ENCODE results near the gene SPATA25.
"Not testable (repeated sequence)": the region's sequence is repeated elsewhere in the genome, so short reads cannot be mapped to it uniquely, and the experiment has no call there.

Gene SPATA25, protein sequence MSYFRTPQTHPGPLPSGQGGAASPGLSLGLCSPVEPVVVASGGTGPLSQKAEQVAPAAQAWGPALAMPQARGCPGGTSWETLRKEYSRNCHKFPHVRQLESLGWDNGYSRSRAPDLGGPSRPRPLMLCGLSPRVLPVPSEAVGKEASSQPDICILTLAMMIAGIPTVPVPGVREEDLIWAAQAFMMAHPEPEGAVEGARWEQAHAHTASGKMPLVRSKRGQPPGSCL

DNA sequence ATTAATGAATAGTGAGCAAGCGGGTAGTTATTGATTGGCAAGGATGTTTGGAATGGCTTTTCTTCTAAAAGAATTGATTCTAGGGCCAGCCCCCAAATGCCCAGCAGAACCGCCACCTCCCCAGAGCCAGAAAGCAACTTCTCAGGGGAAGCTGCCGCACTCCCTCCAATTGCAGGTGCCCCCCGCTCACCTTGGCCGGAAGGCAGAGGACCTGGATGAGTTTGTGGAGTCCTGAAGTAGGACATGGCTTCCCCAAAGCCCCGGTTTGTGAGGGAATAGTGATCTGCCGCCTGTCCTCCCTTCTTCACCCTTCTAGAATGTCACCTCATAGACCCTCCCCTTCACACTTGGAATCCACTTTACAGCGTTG is at the start of gene SPATA25:
TSS of gene SPATA25 (minus strand) at position 277 of the 370 bp plus-strand sequence. CDS start at position 245, 32 bp downstream.
- DNase-seq, result no peak

DNA sequence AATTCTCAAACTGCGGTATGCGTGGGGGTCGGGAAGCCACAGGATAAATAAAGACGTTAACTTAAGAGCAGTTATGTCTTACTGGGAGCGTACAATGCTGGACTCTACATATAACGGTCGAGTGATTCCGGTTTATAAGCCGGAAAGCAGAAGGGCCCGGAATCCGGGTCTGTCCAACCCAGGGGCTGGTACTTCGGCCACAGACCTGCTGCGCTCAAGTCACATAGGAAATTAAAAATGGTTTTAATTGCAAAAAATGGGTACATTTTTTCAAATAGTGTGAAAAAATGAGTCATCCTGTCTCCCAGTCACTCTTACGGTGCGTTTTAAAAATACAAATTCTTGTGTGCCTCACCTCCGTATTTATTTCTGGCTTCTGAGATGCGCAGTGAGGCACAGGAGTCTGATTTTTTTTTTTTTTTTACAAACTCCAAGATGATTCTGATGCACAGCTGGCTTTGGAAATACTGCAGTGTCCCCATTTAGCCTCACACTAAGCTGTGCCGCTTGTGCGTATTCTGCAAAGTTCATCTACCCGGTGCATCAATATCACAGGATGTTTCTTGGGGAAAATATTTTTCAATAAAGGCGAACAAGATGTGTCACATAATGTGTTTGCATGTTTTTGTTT is 48.1 kb upstream of the SPATA25 start:
- no peak for DNase-seq

DNA sequence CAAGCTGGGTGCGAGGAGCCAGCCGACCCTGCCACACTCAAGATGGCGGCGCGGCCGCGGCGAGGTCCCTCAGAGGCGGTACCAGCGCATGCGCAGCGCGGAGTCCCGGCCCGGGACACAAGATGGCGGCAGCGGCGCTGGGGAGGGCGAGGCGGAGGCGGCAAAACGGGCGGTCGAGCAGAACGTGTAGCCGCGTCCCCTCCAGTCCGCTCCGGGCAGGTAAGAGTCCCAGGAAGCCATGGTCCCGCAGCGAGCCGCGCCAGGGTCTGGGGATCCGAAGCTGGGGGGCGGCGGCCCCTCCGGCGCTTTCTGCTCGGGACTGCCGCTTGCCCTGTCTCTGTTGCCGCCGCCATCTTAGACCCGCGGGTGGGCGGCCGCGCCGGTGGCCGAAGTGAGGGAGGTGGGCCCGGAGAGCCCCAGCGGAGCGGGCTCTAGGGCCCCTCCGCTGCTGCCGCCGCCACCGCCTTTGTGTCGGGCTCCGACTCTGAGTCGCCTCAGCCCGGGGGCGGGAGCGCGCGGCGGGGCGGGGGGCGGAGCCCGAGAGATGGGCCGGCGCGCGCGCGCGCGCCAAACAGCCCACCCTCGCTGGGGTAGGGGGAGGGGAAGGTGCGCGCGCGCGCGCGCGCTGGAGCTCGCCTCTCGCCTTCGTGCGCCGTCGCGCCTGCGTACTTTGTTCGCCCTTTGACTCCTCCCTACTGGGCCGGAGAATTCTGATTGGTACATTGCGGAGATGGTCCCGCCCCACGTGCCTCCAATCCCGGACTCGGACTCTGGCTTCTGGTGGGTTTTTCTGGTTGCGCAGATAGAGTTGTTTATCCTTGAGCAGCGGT is 47.4 kb upstream of the SPATA25 start, which contains the start of gene PCIF1:
TSS of gene PCIF1 (plus strand) at position 98 of the 830 bp plus-strand sequence. CDS start 4,317 bp downstream, outside the sequence.
- DNase-seq, result peak; percentile 98

DNA sequence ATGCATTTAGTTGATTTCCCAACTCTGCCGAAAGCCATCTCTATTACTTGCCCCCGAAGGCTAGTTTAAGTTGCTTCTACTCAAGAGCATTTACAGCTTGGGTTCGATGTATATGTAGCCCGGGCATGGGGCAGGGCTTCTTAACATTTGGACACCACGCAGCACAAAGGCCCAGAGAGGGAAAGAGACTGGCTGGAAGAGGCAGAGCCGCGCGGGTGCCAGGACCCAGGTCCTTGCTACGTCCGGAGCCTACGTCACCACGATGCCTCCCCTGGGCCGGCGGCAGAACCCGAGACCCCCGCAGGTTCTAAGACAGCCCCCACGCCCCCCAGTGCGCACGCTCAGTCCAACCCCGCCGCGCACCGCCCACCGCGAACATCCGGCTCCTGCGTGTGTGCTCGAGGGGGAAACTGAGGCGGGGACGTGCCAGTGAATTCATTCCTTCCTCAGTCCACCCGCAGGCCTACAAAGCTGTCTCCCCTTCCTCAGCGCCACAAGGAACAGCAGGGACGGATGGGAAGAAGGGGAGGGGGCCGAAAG is 46.7 kb upstream of the SPATA25 start:
- DNase-seq, result peak; percentile 69

DNA sequence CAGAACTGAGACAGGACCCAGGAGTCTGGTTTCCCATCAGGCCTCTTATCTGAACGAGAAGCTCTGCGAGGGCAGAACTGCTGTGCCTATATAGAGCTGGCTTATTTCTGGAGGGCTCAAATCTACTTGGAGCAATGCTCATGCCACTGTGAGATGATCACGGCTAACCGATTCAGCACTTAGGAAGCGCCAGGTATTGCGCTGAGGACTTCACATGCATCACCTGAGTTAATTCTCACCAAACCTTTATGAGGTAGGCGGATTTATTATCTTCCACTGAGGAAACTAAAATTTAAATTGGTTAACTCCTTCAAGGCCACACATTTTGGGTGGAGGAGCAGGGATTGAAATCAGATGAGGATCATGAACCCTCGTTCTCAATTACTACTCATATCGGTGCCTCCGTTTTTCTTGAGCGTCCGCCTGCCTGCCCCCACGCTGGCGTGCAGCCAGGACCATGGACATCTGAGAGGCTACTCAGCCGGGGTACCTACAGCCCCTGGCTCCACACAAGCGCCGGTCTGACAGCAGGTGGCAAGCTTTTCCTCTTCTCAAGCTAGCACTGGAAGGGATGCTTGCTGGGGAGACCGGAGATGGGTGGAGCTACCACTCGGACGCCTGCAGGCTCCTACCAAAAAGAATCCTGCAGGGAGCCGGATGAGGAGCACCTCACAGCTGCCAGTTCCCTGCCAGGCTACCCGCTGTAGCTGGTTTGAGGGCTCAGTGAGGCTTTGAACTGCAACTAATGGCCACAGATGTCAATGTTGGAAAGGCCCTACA is 46.0 kb upstream of the SPATA25 start:
- peak; percentile 77 for DNase-seq

DNA sequence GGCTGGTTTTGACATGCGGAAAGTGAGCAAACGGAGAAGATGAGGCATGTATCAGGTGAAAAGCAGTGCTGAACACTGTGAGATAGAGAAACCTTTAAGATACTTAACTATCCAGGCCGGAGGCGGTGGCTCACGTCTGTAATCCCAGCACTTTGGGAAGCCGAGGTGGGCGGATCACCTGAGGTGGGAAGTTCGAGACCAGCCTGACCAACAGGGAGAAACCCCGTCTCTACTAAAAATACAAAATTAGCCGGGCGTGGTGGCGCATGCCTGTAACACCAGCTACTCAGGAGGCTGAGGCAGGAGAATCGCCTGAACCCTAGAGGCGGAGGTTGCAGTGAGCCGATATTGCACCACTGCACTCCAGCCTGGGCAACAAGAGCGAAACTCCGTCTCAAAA is 44.3 kb upstream of the SPATA25 start:
- not testable (repeated sequence) for DNase-seq

DNA sequence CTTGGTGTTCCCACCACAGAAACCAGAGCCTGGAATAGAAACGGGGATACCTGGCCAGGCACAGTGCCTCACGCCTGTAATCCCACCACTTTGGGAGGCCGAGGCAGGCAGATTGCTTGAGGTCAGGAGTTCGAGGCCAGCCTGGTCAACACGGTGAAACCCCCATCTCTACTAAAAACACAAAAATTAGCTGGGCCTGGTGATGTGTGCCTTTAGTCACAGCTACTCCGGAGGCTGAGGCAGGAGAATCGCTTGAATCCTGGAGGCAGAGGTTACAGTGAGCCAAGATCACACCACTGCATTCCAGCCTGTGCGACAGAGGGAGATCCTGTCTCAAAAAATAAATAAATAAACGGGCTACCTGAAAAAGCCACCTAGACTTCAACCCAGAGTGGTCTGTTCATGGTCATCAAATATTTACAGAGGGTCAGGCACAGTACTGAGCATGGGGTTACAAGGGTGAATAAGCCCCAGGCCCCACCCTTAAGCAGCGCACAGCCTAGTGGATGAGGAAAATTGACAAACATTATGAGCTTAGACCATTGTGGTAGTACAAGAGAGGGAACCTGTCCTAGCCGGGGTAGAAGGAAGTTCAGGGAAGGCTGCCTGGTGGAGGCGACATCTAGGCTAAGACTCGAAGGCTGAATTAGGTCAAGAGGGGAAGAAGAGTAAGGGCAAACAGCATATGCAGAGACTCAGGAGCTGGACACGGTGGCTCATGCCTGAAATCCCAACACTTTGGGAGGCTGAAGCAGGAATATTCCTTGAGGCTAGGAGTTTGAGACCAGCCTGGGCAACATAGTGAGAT is 39.9 kb upstream of the SPATA25 start:
- no peak for DNase-seq

DNA sequence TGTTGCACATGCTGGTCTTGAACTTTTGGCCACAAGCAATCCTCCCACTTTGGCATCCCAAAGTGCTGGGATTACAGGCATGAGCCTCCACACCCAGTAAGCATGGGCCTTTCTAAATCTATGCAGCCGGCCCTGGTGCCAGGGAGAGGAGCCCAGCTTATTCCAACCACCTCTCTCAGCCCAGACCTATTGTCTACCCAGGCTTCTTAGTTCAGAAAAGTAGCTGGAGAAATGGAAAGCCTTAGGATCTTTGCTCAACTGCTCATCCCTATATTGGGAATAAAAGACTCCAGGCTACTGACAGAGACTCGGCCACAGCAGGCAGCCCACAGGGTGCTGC is 39.3 kb upstream of the SPATA25 start:
- DNase-seq, result no peak

DNA sequence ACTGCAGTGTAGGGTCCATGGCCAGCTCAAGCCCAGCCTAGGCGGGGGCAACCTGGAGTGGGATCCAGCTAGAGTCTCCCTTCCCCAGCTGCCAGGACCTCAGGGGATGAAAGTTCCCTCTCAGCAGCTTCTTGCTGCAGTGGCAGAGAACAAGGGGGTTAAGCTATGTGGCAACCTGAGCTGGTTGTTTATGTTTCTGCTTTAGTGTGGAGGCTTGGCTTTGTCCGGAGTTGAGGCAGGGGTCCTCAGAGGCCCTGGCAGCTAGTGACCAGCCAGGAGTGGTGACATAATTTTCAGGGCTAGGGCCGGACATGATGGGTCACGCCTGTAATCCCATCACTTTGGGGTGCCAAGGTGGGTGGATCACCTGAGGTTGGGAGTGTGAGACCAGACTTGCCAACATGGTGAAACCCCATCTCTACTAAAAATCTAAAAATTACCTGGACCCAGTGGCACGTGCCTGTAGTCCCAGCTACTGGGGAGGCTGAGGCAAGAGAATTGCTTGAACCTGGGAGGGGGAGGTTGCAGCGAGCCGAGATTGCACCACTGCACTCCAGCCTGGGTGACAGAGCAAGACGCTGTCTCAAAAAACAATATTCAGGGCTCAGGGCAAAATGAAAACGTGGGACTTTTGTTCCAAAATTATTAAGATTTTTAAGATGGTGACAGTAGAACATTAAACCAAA is 38.5 kb upstream of the SPATA25 start:
- no peak for DNase-seq

DNA sequence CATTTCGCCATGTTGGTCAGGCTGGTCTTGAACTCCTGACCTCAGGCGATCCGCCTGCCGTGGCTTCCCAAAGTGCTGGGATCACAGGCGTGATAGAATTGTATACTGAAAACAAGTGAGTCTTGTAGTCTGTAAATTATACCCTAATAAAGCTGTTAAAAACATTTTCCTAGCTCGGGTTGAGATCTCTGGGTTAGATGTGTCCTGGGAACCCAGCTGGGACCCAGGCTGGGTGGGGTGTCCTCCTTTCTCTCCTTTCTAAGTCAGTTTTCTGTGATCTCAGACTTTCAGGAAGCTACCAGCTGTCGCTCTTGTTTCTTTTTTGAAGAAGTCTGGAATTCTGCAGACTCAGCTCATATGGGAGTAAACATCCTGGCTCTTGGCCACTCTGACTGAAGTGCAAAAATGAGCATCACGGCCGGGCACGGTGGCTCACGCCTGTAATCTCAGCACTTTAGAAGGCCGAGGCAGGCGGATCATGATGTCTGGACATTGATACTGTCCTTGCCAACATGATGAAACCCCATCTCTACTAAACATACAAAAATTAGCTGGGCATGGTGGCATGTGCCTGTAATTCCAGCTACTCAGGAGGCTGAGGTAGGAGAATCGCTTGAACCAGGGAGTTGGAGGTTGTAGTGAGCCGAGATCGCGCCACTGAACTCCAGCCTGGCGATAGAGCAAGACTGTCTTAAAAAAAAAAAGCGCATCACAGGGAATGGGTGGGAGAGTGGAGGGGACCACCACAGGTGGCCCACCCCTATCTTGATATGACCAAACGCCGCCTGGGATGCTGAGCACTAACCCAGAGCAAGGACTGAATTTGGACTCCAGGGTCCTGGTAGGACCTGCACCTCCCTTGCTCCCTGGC is 37.2 kb upstream of the SPATA25 start:
- no peak for DNase-seq

DNA sequence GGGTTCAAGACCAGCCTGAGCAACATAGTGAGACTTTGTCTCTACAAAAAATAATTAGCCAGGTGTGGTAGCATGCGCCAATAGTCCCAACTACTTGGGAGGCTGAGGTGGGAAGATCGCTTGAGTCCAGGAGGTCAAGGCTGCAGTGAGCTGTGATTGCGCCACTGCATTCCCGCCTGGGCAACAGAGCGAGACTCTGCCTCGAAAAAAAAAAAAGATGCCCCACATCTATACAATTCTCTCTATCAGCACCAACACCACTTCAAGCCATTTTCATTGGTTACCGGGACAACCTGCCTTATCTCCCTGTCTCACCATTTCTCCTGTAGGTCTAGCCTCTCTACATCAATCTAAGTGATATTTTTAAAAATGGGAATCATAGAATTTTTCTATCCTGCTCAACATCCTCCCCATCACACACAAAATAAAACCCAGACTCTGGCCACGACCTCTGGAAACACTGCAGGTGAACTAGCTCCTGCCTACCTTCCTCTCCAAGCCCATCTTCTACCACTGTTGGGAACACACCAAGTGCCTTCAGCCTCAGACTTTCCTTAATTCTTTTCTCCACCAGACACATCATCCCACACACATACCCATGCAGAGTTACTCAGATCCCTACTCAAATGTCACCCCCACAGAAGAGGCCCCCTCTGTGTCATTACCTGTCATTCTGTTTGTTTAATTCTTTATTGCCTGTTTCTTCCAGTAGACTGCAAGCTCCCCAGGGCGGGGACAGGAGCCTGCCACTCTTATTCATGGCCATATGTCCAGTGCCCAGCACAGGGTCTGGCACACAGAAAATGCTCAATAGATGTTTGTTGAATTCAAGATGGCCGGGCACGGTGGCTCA is 34.1 kb upstream of the SPATA25 start:
- DNase-seq, result no peak

DNA sequence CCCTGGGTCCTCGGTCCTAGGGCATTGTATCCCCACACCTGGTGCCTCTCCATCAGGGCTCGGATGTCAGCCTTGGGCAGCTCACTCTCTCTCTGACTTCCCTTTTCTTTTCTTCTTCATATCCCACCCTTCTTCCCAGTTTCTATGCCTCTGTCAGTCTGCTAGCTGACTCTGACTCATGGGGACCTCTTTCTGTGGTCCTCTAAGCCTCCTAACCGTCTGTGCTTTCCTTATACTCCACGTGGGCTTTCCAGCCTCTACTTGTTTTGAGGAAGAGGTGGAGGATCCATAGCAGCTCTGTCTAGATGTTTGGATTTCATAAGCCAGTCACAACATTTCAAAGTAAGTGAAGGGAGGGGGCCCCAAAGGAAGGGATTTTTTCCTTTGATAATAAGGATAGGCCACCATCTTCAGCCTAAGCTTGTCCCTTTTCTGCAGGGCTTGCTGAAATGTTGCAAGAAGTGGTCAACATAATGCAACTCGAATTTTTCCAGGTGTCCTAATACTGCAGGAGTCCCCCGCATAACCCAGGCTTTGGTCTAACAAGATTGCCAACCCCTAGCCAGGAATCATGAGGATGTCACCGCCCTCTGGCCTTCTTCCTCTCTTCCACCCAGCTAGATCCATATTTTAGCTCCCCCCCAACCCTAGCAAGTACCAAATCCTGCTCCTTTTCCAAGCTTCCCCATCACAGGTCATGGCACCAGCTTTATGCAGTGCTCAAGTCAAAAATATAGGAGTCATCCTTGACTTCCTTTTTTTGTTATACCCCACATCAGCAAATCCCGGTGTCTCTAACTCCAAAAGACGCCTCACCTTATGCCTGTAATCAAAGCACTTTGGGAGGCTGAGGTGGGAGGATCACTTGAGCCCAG is 33.3 kb upstream of the SPATA25 start:
- no peak for DNase-seq

DNA sequence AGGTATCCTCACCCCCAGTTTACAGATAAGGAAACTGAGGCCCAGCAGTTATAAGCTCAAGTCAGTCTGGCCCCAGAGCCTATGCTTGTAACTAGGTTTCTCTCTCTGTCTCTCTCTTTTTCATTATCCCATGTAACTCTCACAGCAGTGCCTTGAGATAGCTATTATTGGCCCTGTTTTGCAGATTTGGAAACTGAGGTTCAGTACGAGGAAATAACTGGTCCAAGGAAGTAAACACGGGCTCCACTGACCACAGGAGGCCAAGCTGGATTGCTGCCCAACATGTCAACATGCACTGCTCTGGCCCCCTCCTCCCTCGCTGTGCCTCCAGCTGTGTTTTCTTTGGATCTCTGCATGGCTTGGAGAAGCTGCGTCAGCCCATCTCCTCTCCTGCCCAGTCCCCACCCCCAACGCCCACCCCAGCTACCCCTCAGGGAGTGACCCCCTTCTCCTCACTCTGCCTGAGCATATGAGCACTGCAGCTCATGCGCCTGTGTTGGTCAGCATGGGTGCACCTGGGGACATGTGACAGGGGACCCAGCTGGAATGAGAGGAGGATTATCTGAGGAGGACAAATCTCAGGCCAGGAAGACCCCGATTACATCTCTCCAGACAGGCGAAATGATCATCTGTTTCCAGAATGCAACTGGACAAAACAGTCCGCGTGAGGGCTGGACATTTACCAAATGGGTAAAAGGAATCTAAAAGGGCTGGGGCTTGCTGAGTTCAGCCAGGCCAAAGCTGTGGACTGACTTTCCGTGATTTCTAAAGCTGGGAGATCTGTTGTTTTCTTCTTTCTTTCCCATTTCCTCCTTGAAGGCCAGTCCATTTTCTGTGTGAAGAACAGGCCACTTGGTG is 32.3 kb upstream of the SPATA25 start:
- no peak for DNase-seq

DNA sequence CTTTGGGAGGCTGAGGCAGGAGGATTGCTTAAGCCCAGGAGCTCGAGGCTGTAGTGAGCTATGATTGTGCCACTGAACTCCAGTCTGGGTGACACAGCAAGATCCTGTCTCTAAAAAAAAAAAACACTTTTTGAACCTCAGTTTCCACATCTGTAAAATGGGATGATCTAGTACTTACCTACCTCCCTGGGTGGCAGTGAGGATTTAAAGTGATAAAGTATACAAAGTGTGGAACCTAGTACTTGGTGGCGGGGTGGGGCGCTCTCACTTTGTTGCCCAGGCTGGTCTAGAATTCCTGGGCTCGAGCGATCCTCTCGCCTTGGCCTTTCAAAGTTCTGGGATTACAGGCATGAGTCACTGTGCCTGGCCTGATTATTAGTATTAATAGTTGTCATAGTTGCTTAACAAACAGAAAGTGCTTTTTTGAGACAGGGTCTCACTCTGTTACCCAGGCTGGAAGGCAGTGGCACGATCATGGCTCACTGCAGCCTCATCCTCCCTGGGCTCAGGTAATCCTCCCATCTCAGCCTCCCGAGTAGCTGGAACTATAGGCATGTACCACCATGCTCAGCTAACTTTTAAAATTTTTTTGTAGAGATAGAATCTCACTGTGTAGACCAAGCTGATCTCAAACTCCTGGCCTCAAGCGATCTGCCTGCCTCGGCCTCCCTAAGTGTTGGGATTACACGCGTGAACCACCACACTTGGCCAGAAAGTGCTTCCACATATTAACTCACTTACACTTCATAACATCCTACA is 31.5 kb upstream of the SPATA25 start:
- no peak for DNase-seq

DNA sequence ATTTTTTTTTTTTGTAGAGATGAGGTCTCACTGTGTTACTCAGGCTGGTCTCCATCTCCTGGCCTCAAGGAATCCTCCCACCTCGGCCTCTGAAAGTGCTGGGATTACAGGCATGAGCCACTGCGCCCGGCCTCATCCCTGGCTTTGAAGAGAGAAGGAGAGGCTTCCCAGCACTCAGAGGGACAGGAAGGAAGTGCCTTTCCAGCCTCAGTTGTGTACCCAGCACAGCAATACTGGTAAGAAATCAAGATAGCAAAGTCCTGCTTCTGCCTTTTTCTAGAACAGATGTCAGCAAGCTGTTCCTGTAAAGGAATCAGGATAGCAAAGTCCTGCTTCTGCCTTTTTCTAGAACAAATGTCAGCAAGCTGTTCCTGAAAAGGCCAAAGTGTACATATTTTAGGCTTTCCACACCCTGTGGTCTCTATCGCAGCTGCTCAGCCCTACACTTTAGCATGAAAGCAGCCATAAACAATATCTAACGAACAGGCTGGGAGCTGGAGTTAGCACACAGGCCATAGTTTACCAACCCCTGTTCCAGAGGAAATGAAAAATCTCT is 30.8 kb upstream of the SPATA25 start:
- DNase-seq, result no peak

DNA sequence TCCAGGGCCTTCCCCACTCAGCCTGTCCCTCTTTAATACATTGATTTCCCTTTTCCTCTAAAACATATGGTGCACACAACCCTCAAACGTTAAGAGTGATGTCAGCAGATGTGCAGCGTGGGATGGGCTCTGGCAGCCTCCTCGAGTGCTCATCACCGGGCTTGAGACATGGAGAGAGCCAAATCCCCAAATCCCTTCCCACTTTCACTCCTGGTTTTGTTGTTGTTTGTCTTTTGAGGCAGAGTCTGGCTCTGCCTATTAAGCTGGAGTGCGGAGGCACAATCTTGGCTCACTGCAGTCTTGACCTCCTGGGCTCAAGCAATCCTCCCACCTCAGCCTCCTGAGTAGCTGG is 30.3 kb upstream of the SPATA25 start:
- DNase-seq, result no peak
